Forelimb muscle (tissue), 1 donor: ENCODE results near the gene MAN1A1. TPM values are rescaled to one million over a fixed set of nuclear protein-coding genes. Genes with fewer than 3 reads are reported as not detected.
"Not testable (repeated sequence)": the region's sequence is repeated elsewhere in the genome, so short reads cannot be mapped to it uniquely, and the experiment has no call there.

Experiments used
- DNase-seq: peaks from one replicate; pipeline ENCODE4 v3.0.0-alpha.2; 2013; ENCODE audit warnings: low read depth
- polyA plus RNA-seq: library from polyadenylated mRNA; unstranded; fragments of 120-200 nt; gene quantifications from one replicate; pipeline ENCODE4 v1.2.1, GENCODE V29; 2013; ENCODE audit not compliant: insufficient read length

MAN1A1 gene
- polyA plus RNA-seq = 23.4 TPM

- DNase-seq = peak; percentile 75
These were observed at the start of gene MAN1A1 for GRCh38 chr6:119349361-119350201. MAN1A1 (minus strand) TSS chr6:119349761; CDS start chr6:119349065, 696 bp downstream.

- no peak for DNase-seq
These were observed 45.6 kb upstream of the MAN1A1 start for GRCh38 chr6:119395192-119395591.

- no peak for DNase-seq
These were observed 40.8 kb upstream of the MAN1A1 start for GRCh38 chr6:119390247-119390793.

- no peak for DNase-seq
These were observed 36.4 kb upstream of the MAN1A1 start for GRCh38 chr6:119385994-119386393.

GRCh38 chr6:119384444-119384843 is 34.9 kb upstream of the MAN1A1 start:
- DNase-seq = no peak

- no peak for DNase-seq
These were observed 30.2 kb upstream of the MAN1A1 start for GRCh38 chr6:119379809-119380208.

GRCh38 chr6:119377043-119377442 is 27.5 kb upstream of the MAN1A1 start:
- DNase-seq = not testable (repeated sequence)

- DNase-seq = no peak
These were observed 20.5 kb upstream of the MAN1A1 start for GRCh38 chr6:119370080-119370479.

GRCh38 chr6:119368921-119369320 is 19.4 kb upstream of the MAN1A1 start:
- DNase-seq = no peak

GRCh38 chr6:119361209-119361608 is 11.6 kb upstream of the MAN1A1 start:
- DNase-seq = no peak

GRCh38 chr6:119360262-119360915 is 10.8 kb upstream of the MAN1A1 start:
- no peak for DNase-seq

GRCh38 chr6:119355890-119356289 is 6.3 kb upstream of the MAN1A1 start:
- no peak for DNase-seq

GRCh38 chr6:119355157-119355556 is 5.6 kb upstream of the MAN1A1 start:
- DNase-seq = no peak

- no peak for DNase-seq
These were observed 4.1 kb upstream of the MAN1A1 start for GRCh38 chr6:119353696-119354095.

- DNase-seq = no peak
These were observed 2.4 kb upstream of the MAN1A1 start for GRCh38 chr6:119352001-119352400.

GRCh38 chr6:119350952-119351372 is 1.4 kb upstream of the MAN1A1 start:
- DNase-seq = no peak

- peak; percentile 70 for DNase-seq
These were observed 816 bp upstream of the MAN1A1 start for GRCh38 chr6:119350202-119350951.

- no peak for DNase-seq
These were observed 707 bp downstream of the MAN1A1 start for GRCh38 chr6:119348748-119349360.

GRCh38 chr6:119348096-119348747 is 1.3 kb downstream of the MAN1A1 start:
- DNase-seq = no peak

GRCh38 chr6:119347466-119348095 is 2.0 kb downstream of the MAN1A1 start:
- no peak for DNase-seq

- DNase-seq = no peak
These were observed 2.6 kb downstream of the MAN1A1 start for GRCh38 chr6:119346936-119347335.
